Measurements from ENCODE around the gene ARHGAP19.

Gene ARHGAP19, protein sequence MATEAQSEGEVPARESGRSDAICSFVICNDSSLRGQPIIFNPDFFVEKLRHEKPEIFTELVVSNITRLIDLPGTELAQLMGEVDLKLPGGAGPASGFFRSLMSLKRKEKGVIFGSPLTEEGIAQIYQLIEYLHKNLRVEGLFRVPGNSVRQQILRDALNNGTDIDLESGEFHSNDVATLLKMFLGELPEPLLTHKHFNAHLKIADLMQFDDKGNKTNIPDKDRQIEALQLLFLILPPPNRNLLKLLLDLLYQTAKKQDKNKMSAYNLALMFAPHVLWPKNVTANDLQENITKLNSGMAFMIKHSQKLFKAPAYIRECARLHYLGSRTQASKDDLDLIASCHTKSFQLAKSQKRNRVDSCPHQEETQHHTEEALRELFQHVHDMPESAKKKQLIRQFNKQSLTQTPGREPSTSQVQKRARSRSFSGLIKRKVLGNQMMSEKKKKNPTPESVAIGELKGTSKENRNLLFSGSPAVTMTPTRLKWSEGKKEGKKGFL

DNA sequence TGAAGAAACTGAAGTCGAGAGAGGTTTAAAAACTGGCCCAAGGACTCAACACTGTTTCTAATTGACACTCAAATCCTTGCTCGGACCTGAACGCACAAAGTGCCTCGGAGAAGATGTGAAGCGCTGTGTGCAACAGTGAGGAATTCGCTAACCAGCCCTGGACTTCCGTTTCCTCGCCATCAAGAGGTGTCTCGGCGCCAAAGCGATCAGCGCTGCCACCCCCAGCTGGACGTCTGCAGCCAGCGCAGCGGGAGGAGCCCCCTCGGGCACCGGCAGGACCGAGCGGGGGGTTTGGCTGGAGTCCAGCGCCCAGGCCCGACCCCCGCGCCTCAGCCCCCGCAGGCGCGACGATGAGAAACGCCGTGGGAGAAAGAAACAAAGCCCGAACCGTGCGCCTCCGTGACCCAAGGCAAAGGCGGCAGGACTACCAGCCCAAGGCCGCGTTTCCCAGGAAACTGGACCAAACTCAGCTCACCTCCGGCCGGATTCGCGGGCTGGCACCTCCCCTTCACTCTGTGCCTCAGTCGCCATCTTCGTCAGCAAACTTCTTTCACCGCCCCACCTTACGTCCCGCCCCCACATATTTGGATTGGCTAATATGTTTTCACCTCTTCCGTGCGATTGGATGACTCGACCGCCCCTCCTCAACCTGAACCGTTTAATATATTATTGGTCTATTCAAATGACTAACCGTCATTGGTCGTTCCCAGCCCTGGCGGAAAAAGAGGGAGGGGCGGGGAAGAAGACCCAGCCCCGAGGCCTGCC is at the start of gene ARHGAP19:
TSS of gene ARHGAP19 (minus strand) at position 541 of the 765 bp plus-strand sequence. CDS start at position 531, 10 bp downstream.
- DNase-seq (ENCODE audit: low read depth) = peak; percentile 95

DNA sequence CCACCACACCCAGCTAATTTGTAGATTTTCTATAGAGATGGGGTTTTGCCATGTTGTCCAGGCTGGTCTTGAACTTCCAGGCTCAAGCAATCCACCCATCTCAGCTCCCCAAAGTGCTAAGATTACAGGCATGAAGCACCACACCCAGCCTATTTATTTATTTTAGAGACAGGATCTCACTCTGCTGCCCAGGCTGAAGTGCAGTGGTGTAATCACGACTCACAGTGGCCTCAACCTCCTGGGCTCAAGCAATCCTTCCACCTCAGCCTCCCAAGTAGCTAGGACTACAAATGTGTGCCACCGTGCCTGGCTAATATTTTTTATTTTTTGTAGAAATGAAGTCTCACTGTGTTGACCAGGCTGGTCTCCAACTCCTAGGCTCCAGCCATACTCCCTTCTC is 49.0 kb upstream of the ARHGAP19 start:
- DNase-seq (ENCODE audit: low read depth) = no peak

DNA sequence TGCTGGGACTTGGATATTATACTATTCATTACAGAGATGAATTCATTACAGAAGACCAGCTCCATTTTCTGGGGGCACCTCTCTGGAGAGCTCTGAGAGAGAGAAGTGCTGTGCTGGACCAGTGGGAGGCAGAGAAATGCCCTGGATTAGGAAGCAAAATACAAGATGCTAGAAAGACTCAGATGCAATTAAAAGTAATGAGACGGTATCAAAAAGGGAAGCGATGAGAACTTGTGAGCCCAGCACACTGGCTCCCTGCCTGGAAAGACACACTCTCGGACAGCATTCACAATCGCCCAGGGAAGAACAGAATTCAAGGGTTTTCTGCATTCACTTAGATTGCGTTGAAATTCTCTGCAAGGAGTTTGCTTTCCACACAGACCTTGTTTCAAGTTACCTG is 45.6 kb upstream of the ARHGAP19 start:
- DNase-seq (ENCODE audit: low read depth) = no peak

DNA sequence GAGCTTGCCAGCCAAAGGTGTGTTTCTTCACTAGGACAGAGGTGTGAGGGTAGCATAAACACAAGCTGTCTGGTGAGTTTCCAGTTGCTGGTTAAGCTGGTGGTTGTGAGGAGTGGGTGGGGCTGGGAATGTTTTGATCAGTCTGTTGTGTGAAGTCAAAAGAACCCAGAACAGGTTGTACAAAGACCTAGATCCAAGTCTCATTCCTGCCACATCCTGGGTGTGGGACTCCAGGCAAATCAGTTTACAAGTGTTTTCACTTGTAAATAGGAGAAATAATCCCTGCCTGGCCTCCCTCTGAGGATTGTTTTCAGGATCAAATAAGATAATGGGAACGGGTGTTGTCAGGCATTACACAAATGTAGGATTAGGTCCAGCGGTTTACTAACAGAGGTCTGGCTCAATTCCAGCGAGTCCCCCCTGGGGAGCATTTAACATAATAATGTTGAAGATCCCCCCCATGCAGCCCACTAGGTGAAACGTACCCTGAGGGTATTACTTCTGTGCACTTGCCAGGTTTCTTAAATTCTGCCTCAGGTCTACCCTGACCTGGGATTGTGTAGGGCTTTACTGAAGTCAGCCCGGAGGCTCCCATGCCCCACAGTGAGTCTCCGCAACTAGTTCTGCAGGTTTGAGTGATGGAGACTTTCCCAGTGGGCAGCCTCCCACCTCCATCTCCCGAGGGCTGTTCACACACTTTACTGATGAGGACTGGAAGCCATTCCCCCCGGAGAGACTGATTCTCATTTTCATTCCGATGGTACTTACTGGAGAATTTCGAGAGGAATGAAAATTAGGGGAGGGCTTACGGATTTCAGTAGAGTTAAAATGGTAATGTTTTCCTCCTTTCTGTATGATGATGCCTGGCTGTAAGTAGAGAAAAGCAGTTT is 44.8 kb upstream of the ARHGAP19 start:
- no peak for DNase-seq (ENCODE audit: low read depth)

DNA sequence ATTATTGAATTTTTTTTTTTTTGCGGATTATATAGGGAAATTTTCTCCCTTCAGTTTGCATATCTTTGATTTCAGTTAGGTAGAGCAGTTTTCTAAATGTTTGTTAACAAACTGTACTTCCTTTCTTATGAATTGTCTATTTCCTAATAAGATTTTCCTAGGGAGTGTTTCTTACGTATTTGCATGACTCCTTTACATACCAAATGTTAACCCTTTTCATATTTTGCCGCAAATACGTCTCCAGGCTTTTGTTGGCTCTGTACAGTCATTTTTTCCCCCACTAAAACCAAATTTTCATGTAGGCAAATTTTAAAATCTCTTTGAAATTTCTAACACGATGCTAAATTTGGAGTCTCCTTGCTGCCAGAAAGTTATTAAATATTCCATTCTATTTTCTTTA is 44.0 kb upstream of the ARHGAP19 start:
- DNase-seq (ENCODE audit: low read depth) = no peak

DNA sequence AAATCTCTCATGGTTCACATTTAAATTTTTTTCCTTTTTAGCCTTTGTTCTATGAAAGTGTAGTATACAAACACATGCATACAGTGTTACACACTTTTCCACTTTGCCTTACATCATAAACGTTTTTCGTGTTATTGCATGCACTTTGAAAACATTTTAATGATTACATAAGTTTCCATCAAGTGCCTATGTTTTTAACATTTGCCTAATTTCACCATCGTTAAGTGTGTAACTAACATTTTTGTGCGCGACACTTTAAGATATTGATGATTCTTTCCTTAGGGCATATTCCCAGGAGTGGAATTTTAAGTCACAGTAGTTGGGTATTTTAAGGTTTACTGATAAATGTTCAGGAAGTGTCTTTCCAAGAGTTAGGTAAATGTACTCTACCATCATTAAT is 43.6 kb upstream of the ARHGAP19 start:
- no peak for DNase-seq (ENCODE audit: low read depth)

DNA sequence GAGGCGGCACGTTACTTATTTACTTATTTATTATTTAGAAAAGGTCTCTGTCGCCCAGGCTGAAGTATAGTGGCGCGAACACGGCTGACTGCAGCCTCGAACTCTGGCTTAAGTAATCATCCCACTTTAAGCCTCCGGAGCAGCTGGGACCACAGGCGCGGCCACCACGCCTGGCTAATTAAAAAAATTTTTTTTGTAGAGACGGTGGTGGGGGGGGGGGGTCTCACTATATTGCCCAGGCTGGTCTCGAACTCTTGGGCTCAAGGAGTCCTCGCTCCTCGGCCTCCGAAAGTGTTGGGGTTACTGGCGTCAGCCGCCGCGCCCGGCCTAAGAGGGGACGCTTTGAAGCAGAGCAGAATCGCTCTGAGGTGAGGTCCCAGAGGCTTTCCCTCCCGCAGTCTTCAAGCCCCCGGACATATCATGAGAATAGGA is 42.8 kb upstream of the ARHGAP19 start:
- DNase-seq (ENCODE audit: low read depth) = no peak

DNA sequence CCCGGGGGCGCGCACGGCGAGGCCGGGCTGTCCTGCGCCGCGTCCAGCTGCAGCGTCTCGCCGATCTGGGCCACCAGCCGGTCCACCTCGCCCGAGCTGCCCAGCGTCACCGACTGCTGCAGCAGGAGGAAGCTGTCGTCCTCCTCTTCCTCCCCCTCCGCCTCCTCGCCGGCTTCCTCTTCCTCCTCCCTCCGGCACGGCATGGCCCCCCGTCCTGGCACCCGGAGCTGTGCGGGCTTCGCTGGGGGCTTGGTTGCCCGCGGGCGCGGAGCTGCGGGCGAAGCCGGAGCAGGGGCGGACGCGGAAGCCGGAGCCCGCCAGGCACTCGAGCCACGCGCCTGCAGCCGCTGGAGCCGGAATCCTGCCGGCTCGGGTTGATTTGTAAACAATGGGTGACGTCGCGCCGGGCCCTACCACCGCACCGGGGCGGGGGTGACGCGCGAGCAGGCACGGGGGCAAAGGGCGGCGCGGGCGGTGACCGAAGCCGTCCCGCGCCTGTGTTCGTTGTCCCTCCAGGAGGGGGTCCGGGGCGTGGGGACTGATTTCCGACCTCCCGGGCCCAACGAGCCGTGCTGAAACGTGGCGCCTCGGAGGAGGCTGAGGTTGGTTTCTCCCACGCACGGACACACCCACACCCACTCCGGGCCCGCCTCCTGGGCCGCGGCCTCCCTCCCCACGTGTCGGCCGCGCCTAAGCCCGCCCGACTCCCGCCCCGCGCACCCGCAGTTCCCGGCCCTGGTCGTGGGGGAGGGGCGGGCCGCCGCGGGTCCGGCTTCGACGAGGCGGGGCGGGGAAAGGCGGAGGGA is 42.1 kb upstream of the ARHGAP19 start, which contains the start of gene FRAT2:
TSS of gene FRAT2 (minus strand) at position 360 of the 806 bp plus-strand sequence. CDS start at position 203, 157 bp downstream.
- DNase-seq (ENCODE audit: low read depth) = peak; percentile 61

DNA sequence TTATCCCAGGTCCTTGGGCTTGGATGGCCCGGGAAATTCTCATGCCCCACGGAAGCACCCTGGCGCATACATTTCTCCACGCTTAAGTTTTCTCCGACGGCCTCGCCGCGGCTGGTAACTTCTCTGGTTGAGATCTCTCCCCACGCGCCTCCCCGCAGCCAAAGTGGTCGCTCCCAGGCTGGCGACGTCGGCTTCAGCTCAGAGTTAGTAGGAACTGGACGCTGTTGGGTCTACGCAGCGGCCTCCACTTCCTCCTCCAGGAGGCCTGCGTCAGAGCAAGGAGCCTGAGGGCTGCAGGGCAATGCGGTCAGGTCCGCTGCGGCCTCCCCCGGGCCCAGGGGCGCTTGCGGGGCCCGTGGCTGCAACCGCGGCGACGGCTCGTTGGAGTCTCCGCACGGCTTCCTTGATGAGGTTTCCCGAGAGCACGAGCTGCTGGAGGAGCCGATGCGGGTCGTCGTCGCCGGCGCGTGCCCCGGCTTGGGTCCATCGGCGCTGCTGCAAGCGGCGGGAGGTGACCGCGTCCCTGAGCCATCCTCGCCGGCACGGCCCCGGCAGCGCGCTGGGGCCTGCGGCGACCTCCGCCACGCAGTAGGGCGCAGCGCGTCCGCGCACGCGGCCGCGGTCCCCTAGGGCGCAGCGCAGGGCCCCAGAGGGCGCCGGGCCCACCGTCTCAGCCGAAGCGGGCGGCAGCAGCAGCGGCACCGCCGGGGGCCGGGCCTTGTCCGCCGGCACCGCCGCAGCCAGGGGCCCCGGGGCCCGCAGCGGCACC is 41.3 kb upstream of the ARHGAP19 start:
- peak; percentile 15 for DNase-seq (ENCODE audit: low read depth)

DNA sequence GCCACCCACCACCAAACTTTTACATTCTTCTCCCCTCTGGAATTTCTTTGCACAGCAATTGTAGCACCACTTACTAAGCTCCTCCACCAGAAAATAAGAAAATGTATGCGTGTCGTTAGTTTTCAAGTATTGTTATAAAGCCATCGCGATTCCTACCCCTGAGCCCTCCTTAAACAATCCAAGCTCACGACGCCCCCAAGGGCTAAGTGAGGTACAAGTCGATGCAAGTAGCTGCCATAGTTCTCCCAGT is 40.8 kb upstream of the ARHGAP19 start:
- DNase-seq (ENCODE audit: low read depth) = peak; percentile 20

DNA sequence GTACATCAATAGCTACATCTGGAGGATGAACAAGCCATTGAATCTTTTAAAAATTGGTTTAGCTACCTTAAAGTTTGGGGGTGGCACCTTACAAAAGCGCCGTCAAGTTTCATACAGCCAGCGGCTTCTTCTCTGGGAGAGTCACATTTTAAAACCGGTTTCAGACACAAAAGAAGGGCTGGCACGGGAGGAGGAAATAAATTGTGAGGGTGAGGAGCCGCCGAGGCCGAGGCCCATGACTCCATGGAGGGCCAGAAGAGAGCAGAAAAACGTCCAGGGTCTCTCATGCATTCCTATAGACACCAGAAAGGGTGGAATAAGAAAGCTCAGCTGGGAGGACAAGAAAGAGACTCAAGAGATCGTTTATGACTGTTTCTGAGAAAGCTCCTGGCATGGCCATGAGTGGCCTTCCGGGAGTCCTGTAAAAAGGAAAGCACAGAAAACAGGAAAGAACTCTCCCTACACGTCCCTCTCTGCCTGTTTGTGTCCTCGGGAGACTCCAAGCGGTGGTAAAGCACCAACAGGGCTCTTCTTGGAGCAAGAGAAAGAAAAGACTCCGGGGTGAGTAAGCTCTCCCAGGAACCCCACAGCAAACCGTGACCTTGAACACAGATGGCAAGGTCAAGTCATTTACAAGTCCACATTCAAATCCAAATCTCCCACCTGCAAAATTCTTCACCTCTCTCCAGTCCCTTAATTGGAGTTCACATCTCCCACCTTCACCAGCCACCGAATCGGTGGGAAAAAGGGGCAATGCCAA is 40.3 kb upstream of the ARHGAP19 start:
- peak; percentile 45 for DNase-seq (ENCODE audit: low read depth)

DNA sequence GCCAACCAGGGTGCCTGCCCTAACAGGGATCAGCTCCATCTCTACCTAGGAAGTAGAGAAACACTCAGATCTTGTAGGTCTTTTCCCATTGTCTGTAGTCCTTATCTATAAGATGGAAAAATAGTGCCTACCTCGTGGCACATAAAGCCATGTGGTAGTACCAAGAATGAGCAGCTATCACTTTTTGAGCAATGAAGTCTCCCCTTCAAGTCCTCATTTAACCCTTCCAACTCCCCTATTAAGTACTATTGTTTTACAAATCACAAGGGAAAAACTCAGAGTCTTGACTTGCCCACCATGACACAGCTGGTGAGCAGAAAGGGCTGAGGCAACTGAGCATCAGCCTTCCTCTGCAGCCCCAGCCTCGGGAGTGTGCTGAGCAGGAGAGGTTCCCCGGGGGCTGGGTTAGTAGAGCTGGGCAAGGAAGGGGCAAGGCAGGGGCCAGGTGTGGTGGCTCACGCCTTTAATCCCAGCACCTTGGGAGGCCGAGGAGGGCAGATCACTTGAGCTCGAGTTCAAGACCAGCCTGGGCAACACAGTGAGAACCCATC is 38.8 kb upstream of the ARHGAP19 start:
- no peak for DNase-seq (ENCODE audit: low read depth)

DNA sequence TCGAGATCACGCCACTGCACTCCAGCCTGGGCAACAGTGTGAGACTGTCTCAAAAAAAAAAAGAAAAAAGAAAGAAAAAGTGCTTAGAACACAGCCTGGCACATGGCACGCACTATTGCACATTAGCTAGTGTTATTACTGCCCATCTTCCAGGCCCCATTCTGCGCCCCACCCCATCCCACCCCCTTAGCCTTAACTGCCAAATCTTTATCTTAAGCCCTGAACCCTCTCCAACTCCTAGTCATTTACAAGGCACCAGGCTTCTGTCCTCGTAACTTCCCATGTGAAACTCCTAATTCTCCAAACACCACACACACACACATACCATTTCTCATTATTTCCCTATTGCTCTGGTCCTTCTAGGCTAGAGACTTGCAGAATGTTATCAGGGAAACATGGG is 37.3 kb upstream of the ARHGAP19 start:
- no peak for DNase-seq (ENCODE audit: low read depth)

DNA sequence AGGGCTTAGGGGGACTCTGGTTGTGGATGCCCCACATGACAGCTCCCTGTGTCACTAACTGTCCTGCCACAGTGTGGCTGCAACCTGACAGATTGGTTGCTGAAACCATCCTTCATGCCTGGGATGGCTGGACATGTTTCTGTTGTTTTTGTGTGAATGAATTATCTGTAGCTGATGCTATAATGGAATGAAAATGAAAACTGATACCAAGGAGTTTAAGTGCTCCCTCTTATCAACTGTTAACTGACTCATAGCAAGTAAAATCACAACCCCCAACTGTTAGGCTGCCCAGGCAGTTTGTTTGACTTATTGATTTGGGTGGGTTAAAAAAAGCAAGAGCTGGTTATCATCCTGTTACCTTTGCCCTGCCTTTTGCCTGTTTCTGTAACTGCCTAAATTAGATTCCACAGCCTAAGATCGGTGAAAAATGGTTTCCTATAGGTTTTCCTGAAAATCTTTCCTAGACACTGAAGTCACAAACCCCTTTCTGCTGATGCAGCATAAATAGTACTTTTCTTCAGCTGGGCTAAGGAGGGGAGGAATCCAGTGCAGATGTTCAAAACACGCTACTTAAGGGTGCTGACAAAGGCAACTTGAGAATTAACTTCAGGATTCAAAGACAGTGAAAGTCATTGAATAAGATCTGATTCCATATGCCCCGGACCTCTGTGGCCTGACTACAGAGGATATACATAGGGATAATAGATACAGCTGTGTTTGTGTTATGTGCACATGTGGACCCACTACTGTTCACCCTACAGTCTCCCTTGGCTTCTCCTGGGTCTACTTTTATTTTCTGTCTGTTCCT is 36.4 kb upstream of the ARHGAP19 start:
- DNase-seq (ENCODE audit: low read depth) = no peak

DNA sequence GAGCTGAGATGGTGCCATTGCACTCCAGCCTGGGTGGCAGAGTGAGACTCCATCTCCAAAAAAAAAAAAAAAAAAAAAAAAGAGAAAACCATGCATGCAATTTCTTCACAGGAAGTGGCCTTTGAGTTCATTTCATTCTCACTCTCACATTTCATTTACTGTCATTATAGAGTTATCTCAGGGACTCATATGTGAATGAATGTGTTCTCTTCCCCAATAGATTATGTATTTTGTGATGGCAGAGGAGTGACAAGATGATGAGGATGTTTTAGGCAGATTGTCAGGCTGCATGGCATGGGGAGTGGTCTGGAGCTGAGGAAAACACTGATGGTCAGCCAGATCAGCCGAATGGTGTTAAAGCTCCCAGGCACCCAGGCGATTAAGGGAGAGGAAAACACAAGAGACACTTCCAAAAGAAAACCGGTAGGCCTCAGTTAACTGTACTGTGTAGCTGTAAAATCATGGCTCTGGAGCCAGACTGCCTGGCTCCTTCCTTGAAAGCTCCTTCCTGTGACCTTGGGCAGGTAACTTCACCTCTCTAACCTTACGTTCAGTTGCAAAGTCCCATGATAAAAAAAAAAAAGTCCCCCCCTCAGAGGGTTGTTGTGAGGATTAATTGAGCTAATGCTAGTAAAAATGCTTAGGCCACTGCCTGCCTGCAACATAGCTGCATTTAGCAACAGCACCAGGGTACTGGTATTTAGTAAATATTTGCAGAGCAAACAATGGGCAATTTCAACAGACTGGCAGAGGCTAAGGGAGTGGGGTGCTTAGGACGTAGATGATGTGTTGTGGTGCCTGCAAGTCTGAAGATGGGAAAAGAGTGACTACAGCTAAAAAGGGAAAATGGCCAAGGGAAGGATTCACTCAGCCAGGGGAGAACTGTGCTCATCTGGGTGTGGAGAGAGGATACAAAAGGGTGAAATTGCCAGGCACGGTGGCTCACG is 35.2 kb upstream of the ARHGAP19 start:
- DNase-seq (ENCODE audit: low read depth) = no peak

DNA sequence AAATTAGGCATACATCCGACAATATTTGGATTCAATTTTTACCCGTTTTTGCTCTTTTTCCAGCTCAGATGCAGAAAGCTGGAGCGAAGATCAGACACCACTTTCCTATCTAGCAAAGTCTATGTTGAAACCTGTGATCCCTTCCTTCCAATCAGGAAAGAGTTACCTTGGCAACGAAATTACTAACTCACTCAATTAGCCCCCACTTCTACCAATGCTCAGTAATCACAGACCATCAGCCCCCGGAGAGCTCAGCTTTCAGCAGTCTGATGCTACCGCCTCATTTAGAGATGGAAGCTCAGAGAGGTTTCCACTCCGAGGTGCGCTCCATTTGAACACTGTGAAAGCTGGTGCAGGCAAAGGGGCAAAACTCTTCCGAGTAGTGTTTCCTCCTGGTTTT is 33.3 kb upstream of the ARHGAP19 start:
- DNase-seq (ENCODE audit: low read depth) = no peak

DNA sequence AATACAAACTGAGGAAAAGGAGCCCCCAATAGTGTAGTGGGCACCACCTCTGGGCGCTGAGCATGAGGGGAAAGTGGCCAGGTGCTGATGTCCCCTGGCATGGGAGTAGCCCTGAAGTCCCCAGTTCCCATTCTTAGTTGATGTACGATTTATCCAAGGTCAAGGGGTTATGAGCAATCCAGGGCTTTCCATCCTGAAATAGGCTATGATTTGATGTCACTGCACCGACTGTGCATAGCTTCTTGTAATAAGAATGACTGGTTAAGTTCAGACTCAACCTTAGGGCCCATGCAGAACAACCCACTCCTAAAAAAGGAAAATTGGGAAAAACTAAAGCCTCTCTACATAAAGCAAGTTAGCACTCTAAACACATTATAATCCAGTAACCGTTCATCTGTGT is 31.1 kb upstream of the ARHGAP19 start:
- DNase-seq (ENCODE audit: low read depth) = no peak

DNA sequence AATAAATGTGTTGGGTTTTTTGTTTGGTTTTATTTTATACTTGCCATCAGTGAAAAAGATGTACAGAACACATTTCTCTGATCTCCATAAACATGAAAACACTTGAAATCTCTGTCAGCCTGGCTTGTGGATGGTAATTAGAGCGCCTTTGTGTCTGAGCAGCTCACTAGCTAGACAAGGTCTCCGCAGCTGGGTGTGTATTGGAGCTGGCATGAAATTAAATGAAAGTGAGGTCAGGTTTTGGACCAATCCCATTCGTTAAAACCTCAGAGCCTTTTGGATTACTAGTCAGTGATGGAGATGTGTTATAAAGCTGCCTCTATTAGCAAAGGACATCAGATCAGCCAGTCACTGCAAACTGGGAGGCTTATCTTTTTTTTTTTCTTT is 29.4 kb upstream of the ARHGAP19 start:
- DNase-seq (ENCODE audit: low read depth) = no peak

All from HS-5 (cell line).